Small intestine (tissue), 7 donors: ENCODE measurements around the gene TTLL3. TPM values are rescaled to one million over a fixed set of nuclear protein-coding genes. Genes with fewer than 3 reads are reported as not detected.
A peak's percentile ranks its signal among the peaks of the same experiment; 100 is the strongest.

Experiments used
- DNase-seq, 2 donors: peaks; one replicate each; pipeline versions ENCODE4 v3.0.0 to v3.0.0-alpha.2; 2013
- FAIRE-seq: peaks from 2 replicates; lab custom pipeline; 2012; peaks lifted over from hg19 to GRCh38; lab: Jason Lieb, UNC
- H3K27ac ChIP-seq, 3 donors: one replicate each; pipeline ENCODE4 v1.5.1; 2013; ENCODE audit warnings: low read length in 2 of 3, mild to moderate bottlenecking in 2 of 3, control low read depth in 1 of 3, inconsistent platforms in 1 of 3, low read depth in 1 of 3, moderate library complexity in 1 of 3
- H3K27me3 ChIP-seq, 3 donors: one replicate each; pipeline ENCODE4 v1.6.1; 2013; ENCODE audit warnings: low read length in 3 of 3, inconsistent platforms in 1 of 3; ENCODE audit not compliant: control insufficient read depth in 3 of 3, insufficient read depth in 3 of 3
- H3K36me3 ChIP-seq, 3 donors: one replicate each; pipeline ENCODE4 v1.6.1; 2013; ENCODE audit warnings: low read length in 3 of 3, inconsistent platforms in 1 of 3, low read depth in 1 of 3, mild to moderate bottlenecking in 1 of 3, moderate library complexity in 1 of 3; ENCODE audit not compliant: control insufficient read depth in 3 of 3, insufficient read depth in 2 of 3
- H3K4me1 ChIP-seq, 3 donors: one replicate each; pipeline ENCODE4 v1.6.1; 2013; ENCODE audit warnings: low read length in 2 of 3, inconsistent platforms in 1 of 3, low read depth in 1 of 3, mild to moderate bottlenecking in 1 of 3, moderate library complexity in 1 of 3; ENCODE audit not compliant: control insufficient read depth in 3 of 3, insufficient read depth in 2 of 3
- H3K4me3 ChIP-seq, 3 donors: one replicate each; pipeline ENCODE4 v1.5.1; 2013; ENCODE audit warnings: low read length in 3 of 3, control low read depth in 1 of 3, inconsistent platforms in 1 of 3, low read depth in 1 of 3, mild to moderate bottlenecking in 1 of 3, moderate library complexity in 1 of 3
- H3K9me3 ChIP-seq, 2 donors: one replicate each; pipeline ENCODE4 v1.6.1; 2013; ENCODE audit warnings: low read depth in 1 of 2, low read length in 1 of 2; ENCODE audit not compliant: control insufficient read depth in 2 of 2, insufficient read depth in 1 of 2
- WGBS, 3 donors: extraction: QIAGEN DNeasy Blood & Tissue Kit; methylation state at CpG; one replicate each; pipeline ENCODE4 v1.1.7; 2013; 5-methylcytosine and 5-hydroxymethylcytosine counted together
- polyA plus RNA-seq, 4 donors: library from polyadenylated mRNA; stranded (reverse) in 3 of 4; unstranded in 1 of 4; fragments of 200-250 nt in 3 of 4; fragments of 120-200 nt in 1 of 4; gene quantifications; one replicate each; pipeline versions ENCODE4 v1.2.1 to v1.2.3, GENCODE V29; 2013
- donor health status: healthy with polysubstance abuse.
- donor health status: control.
- donor health status: control.
- donor health status: Bipolar disorder and iron deficiency.
- donor health status: healthy.

Gene TTLL3
- polyA plus RNA-seq, 4 donors: 20.8 to 51.9 (median 22.6) TPM

DNA sequence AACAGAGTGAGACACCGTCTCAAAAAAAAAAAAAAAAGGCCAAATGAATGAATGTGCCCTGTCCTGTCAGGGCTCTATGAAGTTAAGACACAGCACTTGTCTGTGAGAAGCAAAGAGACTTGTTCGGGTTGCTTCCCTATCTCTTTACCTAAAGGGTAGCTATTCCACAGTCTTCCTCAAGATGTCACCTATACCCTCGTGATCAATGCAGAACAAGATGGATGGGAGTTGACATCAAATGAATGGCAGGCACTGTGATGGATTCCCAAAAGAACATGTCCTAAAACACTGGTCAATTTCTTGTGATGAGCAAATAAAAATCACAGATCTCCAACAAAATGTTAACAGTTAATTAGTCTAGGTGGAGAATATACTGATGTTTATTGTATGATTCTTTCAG, 27.3 kb upstream of the TTLL3 start:
- no peak overlapping the region for H3K4me3 ChIP-seq
- no peak overlapping the region for H3K27ac ChIP-seq
- WGBS, 3 donors: 17 to 47% (median 22%) methylated on average over 2 to 3 of the region's 3 CpGs
- H3K27me3 ChIP-seq: no peaks in the 10 kb centered on the region
- FAIRE-seq: no peak
- DNase-seq: no peak
- peaks cover 7 to 61% (median 14%) of the 10 kb centered on the region in 3 donors for H3K36me3 ChIP-seq
- H3K4me1 ChIP-seq: peaks cover 6 to 53% (median 15%) of the 10 kb centered on the region in 3 donors
- no peaks in the 10 kb centered on the region for H3K9me3 ChIP-seq

DNA sequence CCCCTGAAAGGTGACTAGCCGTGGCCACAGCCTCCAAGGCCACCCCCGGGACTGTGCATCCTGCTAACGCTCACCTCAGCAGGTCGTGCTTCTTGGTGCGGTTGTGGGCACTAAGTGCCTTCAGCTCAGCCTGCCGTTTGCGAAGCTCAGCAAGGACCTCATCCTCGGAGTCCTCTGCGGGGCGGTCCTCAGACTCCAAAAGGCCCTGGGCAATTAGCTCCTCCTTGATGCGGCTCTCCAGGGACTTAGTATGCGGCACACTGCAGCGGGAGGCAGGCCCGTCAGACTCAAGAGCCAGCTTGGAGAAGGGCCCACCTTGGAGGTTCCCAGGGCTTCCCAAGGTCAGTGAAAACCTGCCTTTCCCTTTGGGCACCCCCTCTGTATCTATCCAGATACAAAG, 26.1 kb upstream of the TTLL3 start:
- H3K27ac ChIP-seq: no peak overlapping the region
- FAIRE-seq (no peak), DNase-seq (no peak)
- H3K9me3 ChIP-seq: no peaks in the 10 kb centered on the region
- WGBS, 3 donors: 92 to 95% (median 94%) methylated on average over 14 of the region's 14 CpGs
- H3K4me3 ChIP-seq: no peak overlapping the region
- peaks cover 7 to 70% (median 14%) of the 10 kb centered on the region in 3 donors for H3K36me3 ChIP-seq
- H3K27me3 ChIP-seq: no peaks in the 10 kb centered on the region
- H3K4me1 ChIP-seq: peaks cover 2 to 42% (median 16%) of the 10 kb centered on the region in 3 donors

DNA sequence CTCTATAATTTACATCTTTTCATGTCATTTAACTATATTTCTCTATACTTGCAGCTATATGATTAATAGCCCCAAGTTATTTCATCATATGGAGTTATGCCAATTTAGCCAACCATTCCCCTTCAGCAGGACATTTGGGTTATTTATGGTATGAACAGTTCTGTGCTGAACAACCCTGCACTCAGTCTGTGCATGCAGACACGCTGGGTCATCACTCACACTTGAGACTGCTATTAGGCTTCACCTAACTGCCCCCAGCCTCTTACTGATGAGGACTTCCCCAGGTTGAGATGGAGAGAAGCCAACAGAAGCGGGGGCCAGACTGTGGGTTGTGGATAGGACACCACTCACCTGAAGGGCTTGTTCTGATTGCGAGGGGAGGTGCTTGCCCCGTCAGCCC, 25.1 kb upstream of the TTLL3 start:
- FAIRE-seq: no peak
- peaks cover 2 to 32% (median 10%) of the 10 kb centered on the region in 3 donors for H3K4me1 ChIP-seq
- no peak overlapping the region for H3K4me3 ChIP-seq
- H3K36me3 ChIP-seq: peaks cover 11 to 72% (median 14%) of the 10 kb centered on the region in 3 donors
- WGBS, 3 donors: 91 to 98% (median 96%) methylated on average over 4 of the region's 4 CpGs
- DNase-seq: no peak
- H3K9me3 ChIP-seq: no peaks in the 10 kb centered on the region
- H3K27ac ChIP-seq: no peak overlapping the region
- H3K27me3 ChIP-seq: no peaks in the 10 kb centered on the region

DNA sequence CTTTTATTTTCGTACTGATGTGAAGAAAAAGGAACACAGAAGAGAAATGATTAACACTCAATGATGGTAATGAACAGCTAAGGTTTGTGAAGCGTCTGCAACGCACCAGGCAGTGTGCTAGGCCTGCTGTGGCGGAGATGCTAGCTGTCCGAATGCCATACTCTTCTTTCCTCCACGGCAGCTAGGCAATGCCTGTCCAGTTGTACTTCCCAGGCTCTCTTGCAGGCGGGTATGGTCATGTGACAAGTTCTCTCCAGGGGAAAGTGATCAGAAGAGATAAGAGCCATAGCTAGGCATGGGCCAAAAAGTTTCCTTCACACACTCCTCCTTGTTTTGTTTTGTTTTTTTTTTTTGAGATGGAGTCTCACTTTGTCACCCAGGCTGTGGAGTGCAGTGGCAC, 24.5 kb upstream of the TTLL3 start:
- H3K4me1 ChIP-seq: peaks cover 2 to 26% (median 8%) of the 10 kb centered on the region in 3 donors
- DNase-seq: no peak
- no peaks in the 10 kb centered on the region for H3K9me3 ChIP-seq
- no peaks in the 10 kb centered on the region for H3K27me3 ChIP-seq
- H3K4me3 ChIP-seq: no peak overlapping the region
- H3K27ac ChIP-seq: no peak overlapping the region
- FAIRE-seq: no peak
- peaks cover 11 to 68% (median 14%) of the 10 kb centered on the region in 3 donors for H3K36me3 ChIP-seq
- 84 to 93% (median 89%) methylated on average over 7 of the region's 7 CpGs for WGBS, 3 donors

DNA sequence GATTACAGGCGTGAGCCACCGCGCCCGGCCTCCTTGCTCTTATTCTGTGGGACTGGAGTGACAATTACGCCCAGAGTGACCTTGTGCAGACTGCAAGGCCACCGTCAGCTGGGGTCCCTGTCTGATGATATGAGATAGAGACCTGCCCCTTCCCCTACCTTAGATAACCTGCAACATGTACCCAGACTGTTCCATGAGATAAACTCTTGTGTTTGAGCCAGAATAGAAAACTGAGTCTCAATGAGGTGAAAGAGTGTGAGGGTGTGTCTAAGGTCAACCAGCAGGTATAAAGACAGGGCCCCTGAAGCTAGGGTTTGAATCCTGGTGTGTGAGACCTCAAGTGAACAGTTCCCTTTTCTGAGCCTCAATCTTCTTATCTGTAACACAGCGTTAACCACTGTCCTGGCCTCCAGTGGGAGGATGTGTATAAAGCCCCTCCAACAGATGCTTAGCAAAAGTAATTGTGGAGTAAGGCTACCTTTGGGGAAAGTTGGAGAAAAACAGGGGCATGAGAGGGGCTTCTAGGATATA, 23.8 kb upstream of the TTLL3 start:
- no peak overlapping the region for H3K27ac ChIP-seq
- no peak overlapping the region for H3K4me3 ChIP-seq
- FAIRE-seq (no peak), DNase-seq (no peak)
- peaks cover 0 to 21% (median 5%) of the 10 kb centered on the region in 3 donors for H3K4me1 ChIP-seq
- no peaks in the 10 kb centered on the region for H3K9me3 ChIP-seq
- 87 to 94% (median 90%) methylated on average over 7 of the region's 7 CpGs for WGBS, 3 donors
- H3K27me3 ChIP-seq: no peaks in the 10 kb centered on the region
- peaks cover 11 to 68% (median 11%) of the 10 kb centered on the region in 3 donors for H3K36me3 ChIP-seq

DNA sequence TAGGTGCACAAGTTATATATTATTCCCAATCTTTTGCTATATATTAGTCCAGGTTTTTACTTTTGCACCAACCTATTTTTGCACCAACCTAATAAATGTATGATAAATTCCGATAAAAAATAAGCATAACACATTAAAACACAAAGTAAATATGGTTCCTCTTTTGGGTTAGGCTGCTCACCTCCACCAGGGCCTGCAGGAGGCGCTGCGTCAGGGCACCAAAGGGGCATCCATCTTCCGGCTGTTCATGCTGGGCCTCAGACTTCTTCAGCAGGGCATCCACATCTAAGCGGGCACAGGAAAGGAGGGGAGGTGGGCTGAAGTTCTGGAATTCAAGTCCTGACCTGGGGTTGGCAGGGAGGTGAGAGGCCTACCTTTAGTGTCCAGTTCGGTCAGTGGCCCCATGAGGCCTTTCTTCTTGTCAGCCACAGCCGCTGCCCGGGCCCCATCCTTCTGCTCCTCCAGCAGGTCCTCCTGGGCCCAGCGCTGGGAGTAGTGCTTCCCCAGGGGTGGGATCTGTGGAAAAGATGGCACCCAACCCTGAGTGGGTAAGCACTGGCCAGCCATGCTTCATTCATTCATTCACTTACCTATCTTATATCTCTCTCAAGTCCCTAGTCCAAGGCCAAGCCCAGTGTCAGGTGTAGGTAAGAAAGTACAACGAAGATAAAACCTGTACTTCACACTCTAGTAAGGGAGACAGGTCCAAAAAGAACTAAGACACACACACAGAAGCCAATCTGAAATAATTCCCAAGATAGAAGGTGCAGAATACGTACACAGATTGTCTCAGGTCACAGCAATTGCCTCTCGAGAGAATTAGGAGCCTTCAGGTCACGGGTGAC, 23.0 kb upstream of the TTLL3 start:
- Histone ChIP-seq H3K9me3 (no peaks in the 10 kb centered on the region), H3K27ac (peak overlapping the region in 1 of 3 donors; percentile 44), H3K36me3 (peaks cover 11 to 62% (median 11%) of the 10 kb centered on the region in 3 donors), H3K27me3 (no peaks in the 10 kb centered on the region), H3K4me3 (no peak overlapping the region), H3K4me1 (peaks cover 0 to 20% (median 5%) of the 10 kb centered on the region in 3 donors)
- DNase-seq (peak in 1 of 2 donors; percentile 57), FAIRE-seq (no peak)
- 77 to 89% (median 83%) methylated on average over 13 of the region's 13 CpGs for WGBS, 3 donors

DNA sequence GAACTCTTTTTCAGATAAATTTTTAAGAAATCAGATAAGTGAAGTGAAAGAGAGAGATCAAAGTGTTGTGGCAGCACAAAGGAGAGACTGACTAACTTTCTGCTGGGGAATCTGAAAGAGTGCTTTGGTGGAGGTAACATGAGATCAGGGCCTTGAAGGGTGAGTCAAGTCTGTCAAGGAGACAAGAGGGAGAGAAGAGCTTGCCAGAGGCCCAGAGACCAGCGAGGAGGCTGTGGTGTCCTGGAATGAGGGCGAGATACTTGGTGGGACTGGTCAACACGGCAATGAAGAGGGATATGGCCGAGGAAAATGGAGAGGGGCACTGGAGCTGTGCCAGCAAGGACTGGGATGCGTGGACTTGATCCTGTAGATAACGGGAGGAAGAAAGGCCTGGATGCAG, 22.3 kb upstream of the TTLL3 start:
- FAIRE-seq (no peak), DNase-seq (no peak)
- Histone ChIP-seq H3K4me1 (peaks cover 0 to 19% (median 5%) of the 10 kb centered on the region in 3 donors), H3K9me3 (no peaks in the 10 kb centered on the region), H3K36me3 (peaks cover 11 to 62% (median 11%) of the 10 kb centered on the region in 3 donors), H3K27ac (peak overlapping the region in 1 of 3 donors; percentile 44), H3K27me3 (no peaks in the 10 kb centered on the region), H3K4me3 (no peak overlapping the region)
- 80 to 85% (median 82%) methylated on average over 6 of the region's 6 CpGs for WGBS, 3 donors

DNA sequence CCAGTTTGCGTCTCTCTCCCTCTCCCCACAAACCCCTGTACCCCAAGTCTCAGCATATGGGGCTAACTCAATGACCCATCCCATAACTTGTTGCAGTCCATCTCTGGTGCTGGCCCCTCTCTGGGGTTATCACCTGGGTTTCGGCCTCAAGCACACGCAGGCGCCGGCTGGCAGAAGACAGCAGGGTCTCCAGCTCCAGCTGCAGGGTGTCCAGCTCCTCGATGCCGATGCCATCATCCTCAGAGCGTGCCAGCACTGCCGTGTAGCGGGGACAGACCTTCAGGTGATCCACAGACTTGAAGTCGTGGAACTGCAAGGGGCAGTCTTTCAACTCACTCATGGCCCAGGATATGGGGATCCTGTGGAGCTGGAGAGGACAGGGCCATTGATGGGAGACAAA, 18.9 kb upstream of the TTLL3 start:
- H3K36me3 ChIP-seq: peaks cover 6 to 53% (median 7%) of the 10 kb centered on the region in 3 donors
- WGBS, 3 donors: 91 to 93% (median 92%) methylated on average over 11 of the region's 11 CpGs
- H3K27me3 ChIP-seq: no peaks in the 10 kb centered on the region
- no peak overlapping the region for H3K27ac ChIP-seq
- H3K9me3 ChIP-seq: no peaks in the 10 kb centered on the region
- H3K4me1 ChIP-seq: peaks cover 2 to 30% (median 6%) of the 10 kb centered on the region in 3 donors
- DNase-seq (no peak), FAIRE-seq (no peak)
- no peak overlapping the region for H3K4me3 ChIP-seq
